H1 (cell line): ENCODE results near the gene AHRR. TPM values are rescaled to one million over a fixed set of nuclear protein-coding genes. Genes with fewer than 3 reads are reported as not detected.
A peak's percentile ranks its signal among the peaks of the same experiment; 100 is the strongest.

Experiments used
- CTCF ChIA-PET: fragments of 300-600 bp; sonication (Branson Sonifier 250); formaldehyde crosslinking; loops from one replicate; lab custom pipeline; 2021; ENCODE audit not compliant: partially characterized antibody; lab: Charles Lee
- POLR2A ChIA-PET: fragments of 300-600 bp; sonication (Branson Sonifier 250); formaldehyde crosslinking; loops from one replicate; lab custom pipeline; 2021; ENCODE audit warnings: inconsistent platforms; ENCODE audit not compliant: partially characterized antibody; lab: Charles Lee
- DNase-seq, 2 experiments: peaks; one replicate each; pipeline versions ENCODE4 v3.0.0 to v3.0.0-alpha.2; 2010 to 2022; ENCODE audit warnings: low spot score in 2 of 2, low read depth in 1 of 2, mixed read lengths in 1 of 2
- FAIRE-seq: peaks from 2 replicates; lab custom pipeline; 2011; peaks lifted over from hg19 to GRCh38; lab: Jason Lieb, UNC
- H2AFZ ChIP-seq: 2 replicates; pipeline ENCODE4 v1.8.1; 2012; ENCODE audit warnings: low read length, inconsistent platforms
- H2AK5ac ChIP-seq: 2 replicates; pipeline ENCODE4 v1.6.1; 2013; ENCODE audit warnings: low read depth, low read length
- H2BK120ac ChIP-seq: replicated peaks from 2 replicates; pipeline ENCODE3; 2013; ENCODE audit warnings: low read depth, low read length, inconsistent platforms
- H2BK12ac ChIP-seq: 2 replicates; pipeline ENCODE4 v1.6.1; 2013; ENCODE audit warnings: low read depth, low read length
- H2BK15ac ChIP-seq: 2 replicates; pipeline ENCODE4 v1.6.1; 2013; ENCODE audit warnings: low read length
- H2BK20ac ChIP-seq: 2 replicates; pipeline ENCODE4 v1.6.1; 2013; ENCODE audit warnings: low read length
- H2BK5ac ChIP-seq: 2 replicates; pipeline ENCODE4 v1.6.1; 2013; ENCODE audit warnings: low read depth, low read length
- H3K14ac ChIP-seq: 2 replicates; pipeline ENCODE4 v1.6.1; 2013; ENCODE audit warnings: inconsistent platforms; ENCODE audit not compliant: insufficient read length
- H3K18ac ChIP-seq: 2 replicates; pipeline ENCODE4 v1.6.1; 2013; ENCODE audit warnings: low read length; ENCODE audit errors: extremely low read depth
- H3K23ac ChIP-seq: 2 replicates; pipeline ENCODE4 v1.6.1; 2013; ENCODE audit warnings: inconsistent platforms; ENCODE audit not compliant: insufficient read length
- H3K23me2 ChIP-seq: 2 replicates; pipeline ENCODE4 v1.6.1; 2013; ENCODE audit warnings: low read depth, low read length
- H3K27ac ChIP-seq: 2 replicates; pipeline ENCODE4 v1.6.1; 2011; ENCODE audit warnings: low read depth, low read length, inconsistent platforms
- H3K27me3 ChIP-seq, 4 experiments: replicated peaks in 1 of 4; 1 replicate in 1 of 4; 2 replicates in 3 of 4; pipeline versions ENCODE4 v1.6.1 to v1.8.1; 2011 to 2013; ENCODE audit warnings: low read length in 3 of 4, mild to moderate bottlenecking in 3 of 4, inconsistent platforms in 2 of 4, mixed read lengths in 2 of 4, moderate library complexity in 1 of 4; ENCODE audit not compliant: control insufficient read depth in 3 of 4, insufficient read depth in 3 of 4; ENCODE audit errors: extremely low read depth in 1 of 4
- H3K36me3 ChIP-seq, 4 experiments: 2 replicates each; pipeline versions ENCODE4 v1.6.1 to v1.8.1; 2011 to 2013; ENCODE audit warnings: mild to moderate bottlenecking in 4 of 4, low read length in 3 of 4, moderate library complexity in 2 of 4, control low read depth in 1 of 4, inconsistent platforms in 1 of 4; ENCODE audit not compliant: insufficient read depth in 4 of 4, control insufficient read depth in 2 of 4
- H3K4ac ChIP-seq: replicated peaks from 2 replicates; pipeline ENCODE3; 2013; ENCODE audit warnings: low read length, low read depth, mixed read lengths, inconsistent platforms; ENCODE audit not compliant: insufficient read length
- H3K4me1 ChIP-seq, 4 experiments: replicated peaks in 1 of 4; 1 replicate in 1 of 4; 2 replicates in 3 of 4; pipeline versions ENCODE4 v1.6.1 to v1.8.1; 2011 to 2013; ENCODE audit warnings: low read length in 3 of 4, inconsistent platforms in 2 of 4, mixed read lengths in 1 of 4; ENCODE audit not compliant: insufficient read depth in 4 of 4, control insufficient read depth in 3 of 4
- H3K4me2 ChIP-seq, 2 experiments: 2 replicates each; pipeline versions ENCODE4 v1.6.1 to v1.8.1; 2011 to 2013; ENCODE audit warnings: low read depth in 2 of 2, low read length in 2 of 2, control low read depth in 1 of 2, inconsistent platforms in 1 of 2, mild to moderate bottlenecking in 1 of 2; ENCODE audit not compliant: insufficient read depth in 1 of 2
- H3K4me3 ChIP-seq, 4 experiments: fragments of 200-600, 300-600 bp in 1 of 4; sonication (generic), shearing (Covaris generic), sonication (Bioruptor Twin) in 1 of 4; 2 replicates each; pipeline versions ENCODE4 v1.5.1 to v1.8.1; 2011 to 2016; ENCODE audit warnings: low read length in 4 of 4, low read depth in 3 of 4, control low read depth in 2 of 4, inconsistent platforms in 2 of 4, mild to moderate bottlenecking in 2 of 4, mixed read lengths in 1 of 4, moderate library complexity in 1 of 4; ENCODE audit not compliant: insufficient read depth in 2 of 4; ENCODE audit errors: extremely low read depth in 1 of 4
- H3K56ac ChIP-seq: replicated peaks from 2 replicates; pipeline ENCODE3; 2013; ENCODE audit warnings: low read depth, mild to moderate bottlenecking, mixed read lengths, low read length, inconsistent platforms; ENCODE audit not compliant: insufficient read length
- H3K79me1 ChIP-seq: 2 replicates; pipeline ENCODE4 v1.6.1; 2013; ENCODE audit warnings: low read depth, low read length, control low read depth
- H3K79me2 ChIP-seq, 2 experiments: 2 replicates each; pipeline versions ENCODE4 v1.6.1 to v1.8.1; 2012 to 2013; ENCODE audit warnings: low read length in 2 of 2, mild to moderate bottlenecking in 2 of 2, inconsistent platforms in 1 of 2; ENCODE audit not compliant: insufficient read depth in 2 of 2, control insufficient read depth in 1 of 2
- H3K9ac ChIP-seq, 4 experiments: replicated peaks in 1 of 4; 1 replicate in 1 of 4; 2 replicates in 3 of 4; pipeline versions ENCODE4 v1.6.1 to v1.8.1; 2011 to 2013; ENCODE audit warnings: low read depth in 3 of 4, low read length in 3 of 4, control low read depth in 2 of 4, mild to moderate bottlenecking in 2 of 4, moderate library complexity in 2 of 4, inconsistent platforms in 1 of 4; ENCODE audit errors: extremely low read depth in 1 of 4
- H3K9me3 ChIP-seq, 2 experiments: 2 replicates each; pipeline versions ENCODE4 v1.6.1 to v1.8.1; 2012 to 2013; ENCODE audit warnings: mild to moderate bottlenecking in 2 of 2, moderate library complexity in 2 of 2, control low read depth in 1 of 2, inconsistent platforms in 1 of 2, low read depth in 1 of 2, low read length in 1 of 2, mixed read lengths in 1 of 2; ENCODE audit not compliant: insufficient read depth in 2 of 2
- H4K20me1 ChIP-seq, 2 experiments: replicated peaks in 1 of 2; 2 replicates each; pipeline versions ENCODE3 to v1.8.1; 2011 to 2013; ENCODE audit warnings: inconsistent platforms in 2 of 2, low read length in 2 of 2, mild to moderate bottlenecking in 1 of 2; ENCODE audit not compliant: insufficient read depth in 2 of 2, control insufficient read depth in 1 of 2
- H4K5ac ChIP-seq: 2 replicates; pipeline ENCODE4 v1.6.1; 2013; ENCODE audit warnings: low read length, low read depth, mixed read lengths, inconsistent platforms; ENCODE audit not compliant: insufficient read length
- H4K8ac ChIP-seq: 2 replicates; pipeline ENCODE4 v1.8.0; 2013; ENCODE audit warnings: mild to moderate bottlenecking, moderate library complexity, low read length, inconsistent platforms; ENCODE audit not compliant: insufficient read depth; ENCODE audit errors: extremely low read depth
- H4K91ac ChIP-seq: replicated peaks from 2 replicates; pipeline ENCODE3; 2013; ENCODE audit warnings: low read length, mixed read lengths, inconsistent platforms; ENCODE audit not compliant: insufficient read length
- RAD21 ChIP-seq, 2 experiments: IDR thresholded peaks in 1 of 2; conservative IDR thresholded peaks in 1 of 2; 2 replicates each; pipeline ENCODE4 v1.6.1; 2011; ENCODE audit warnings: low read depth in 2 of 2, low read length in 2 of 2, improper control_type of control experiment in 1 of 2, inconsistent platforms in 1 of 2, mild to moderate bottlenecking in 1 of 2, moderate library complexity in 1 of 2
- SP1 ChIP-seq: IDR thresholded peaks from 2 replicates; pipeline ENCODE4 v1.6.1; 2011; ENCODE audit warnings: low read depth, low read length
- SRF ChIP-seq: IDR thresholded peaks from 2 replicates; pipeline ENCODE4 v1.6.1; 2011; ENCODE audit warnings: mild to moderate bottlenecking, low read depth, low read length, moderate library complexity
- WGBS, 2 experiments: shearing (Covaris generic) in 1 of 2; methylation state at CpG; one replicate each; pipeline versions ENCODE4 v1.1.6 to v1.1.7; 2013 to 2015; ENCODE audit warnings: low lambda C conversion rate in 2 of 2, mixed read lengths in 2 of 2, inconsistent platforms in 1 of 2, low coverage in 1 of 2, missing lambda C conversion rate in 1 of 2; ENCODE audit not compliant: insufficient replicate concordance in 2 of 2, insufficient coverage in 1 of 2, insufficient read length in 1 of 2; ENCODE audit errors: extremely low coverage in 1 of 2, missing lambda C conversion rate in 1 of 2; 5-methylcytosine and 5-hydroxymethylcytosine counted together
- polyA plus RNA-seq, 7 experiments: library from polyadenylated mRNA; depleted of rRNA in 3 of 7; stranded (reverse) in 5 of 7; unstranded in 2 of 7; fragments of >200 nt in 5 of 7; fragments of 200-250 nt in 2 of 7; gene quantifications; 1 replicate in 5 of 7; 2 replicates in 1 of 7; 4 replicates in 1 of 7; pipeline versions ENCODE4 v1.2.1 to v1.2.3, GENCODE V29; 2011 to 2013; ENCODE audit warnings: missing spikeins in 2 of 7, mixed read lengths in 2 of 7
- total RNA-seq: library from RNA; stranded (reverse); fragmentation: NEBNext Ultra II Directional; extraction: Animal tissue kit (Norgen Biotek cat#: 25700); gene quantifications from 2 replicates; pipeline ENCODE4 v1.2.1, GENCODE V29; 2021

The AHRR gene
- total and polyA plus RNA-seq, 2 of the 8 experiments (the other 6 are each of a cell fraction or from before 2014, with no cell fraction given), result 0.41 to 0.80 TPM

GRCh38 chr5:371811-372555 is 50.5 kb downstream of the AHRR start:
- Histone ChIP-seq H3K9me3 (no peaks in the 10 kb centered on the region), H3K79me1 (no peaks in the 10 kb centered on the region), H4K5ac (no peak overlapping the region), H3K23me2 (peaks cover 3% of the 10 kb centered on the region; the same call in 1 of the 2 replicates), H4K91ac (no peak overlapping the region), H3K27ac (no peak overlapping the region), H3K9ac (no peak overlapping the region), H4K8ac (no peak overlapping the region), H3K4me3 (no peak overlapping the region), H2BK5ac (no peak overlapping the region), H3K18ac (no peak overlapping the region), H2AFZ (no peak overlapping the region), H3K4me2 (no peak overlapping the region), H3K14ac (no peak overlapping the region), H2BK20ac (no peak overlapping the region), H2BK12ac (peak overlapping the region; percentile 50; the same call in 1 of the 2 replicates), H3K36me3 (no peaks in the 10 kb centered on the region), H3K27me3 (peaks cover 0 to 20% (median 14%) of the 10 kb centered on the region in 4 experiments; a peak in 5 of 7 replicates), H3K23ac (no peak overlapping the region), H2AK5ac (no peak overlapping the region), H3K56ac (no peak overlapping the region), H2BK120ac (no peak overlapping the region), H3K4me1 (peaks cover 0 to 14% (median 5%) of the 10 kb centered on the region in 4 experiments; a peak in 5 of 7 replicates), H2BK15ac (no peak overlapping the region), H3K79me2 (no peaks in the 10 kb centered on the region), H3K4ac (no peak overlapping the region), H4K20me1 (no peaks in the 10 kb centered on the region)
- 74% methylated on average over 12 of the region's 12 CpGs; no CpG with 5 or more reads in 1 of the 2 experiments for WGBS, 2 experiments
- DNase-seq (peak in 1 of 2 experiments; percentile 42), FAIRE-seq (no peak)
- TF ChIP-seq SP1 (no peak), SRF (no peak), RAD21 (IDR thresholded peaks at IDR 0.05 in 1 of 2, conservative IDR thresholded peaks at IDR 0.05 in 1 of 2; ENCODE audit: low read depth in 2 of 2, low read length in 2 of 2) (no peak)
- ChIA-PET CTCF (interaction anchor here (0.6 to 1.9 kb wide), 7 partner anchors 12 to 75 kb away, joined by 3 to 6 read pairs (median 4); no protein-coding TSS in a partner anchor), POLR2A (no interaction called here)
